Measurements from ENCODE around the gene FAM120B. TPM values are rescaled to one million over a fixed set of nuclear protein-coding genes. Genes with fewer than 3 reads are reported as not detected.

FAM120B gene
- total RNA-seq, 5 donors from 2014 or later (not counting 1 experiment from before 2014, with no cell fraction given): 34.1 to 39.8 (median 38.0) TPM

DNA sequence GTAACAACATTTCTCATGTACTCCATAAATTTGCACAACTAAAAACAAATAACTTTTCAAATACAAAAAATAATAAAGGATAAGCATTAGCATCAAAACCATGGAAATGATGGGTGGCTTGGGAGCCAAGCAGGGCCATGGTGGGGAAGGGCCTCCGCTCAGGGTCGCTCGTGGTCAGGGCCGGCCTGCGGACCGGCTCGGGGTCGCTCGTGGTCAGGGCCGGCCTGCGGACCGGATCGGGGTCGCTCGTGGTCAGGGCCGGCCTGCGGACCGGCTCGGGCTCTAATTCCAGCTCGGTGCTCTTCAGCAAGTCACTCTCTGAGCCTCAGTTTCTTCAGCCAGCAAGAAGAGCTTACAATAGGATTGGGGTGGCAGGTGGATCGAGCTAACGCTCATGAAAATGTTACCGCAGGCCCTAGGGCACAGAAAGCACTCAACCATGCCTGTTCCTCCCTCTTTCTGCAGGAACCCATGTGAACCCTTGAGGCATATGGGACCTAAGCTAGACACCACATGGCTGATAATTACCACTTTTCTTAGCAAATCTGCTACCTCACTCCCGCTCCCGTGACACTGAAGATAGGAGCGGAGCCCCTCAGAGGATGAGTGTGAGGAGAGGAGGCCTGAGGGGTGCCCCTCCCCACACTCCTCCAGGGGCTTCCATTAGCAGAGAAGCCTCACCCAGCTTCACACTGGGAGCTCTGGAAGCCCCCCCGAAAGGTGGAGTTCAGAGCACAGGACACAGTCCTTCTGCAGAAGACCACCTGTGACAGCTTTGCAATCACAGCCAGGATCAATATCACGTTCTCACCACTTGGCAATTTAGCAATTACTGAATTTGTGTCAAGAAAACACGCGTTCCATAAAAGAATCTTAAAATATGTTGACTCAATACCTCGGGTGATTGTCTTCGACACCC lies 143.5 kb downstream of the FAM120B start:
- no peaks in the 10 kb centered on the region for H3K9me3 Mint-ChIP-seq
- H3K27ac Mint-ChIP-seq: no peak overlapping the region
- peaks cover 0 to 7% (median 6%) of the 10 kb centered on the region in 3 donors for H3K4me1 Mint-ChIP-seq
- POLR2A ChIA-PET: no interaction called here
- no peak for ATAC-seq (replicated peaks in 1 of 4)
- peaks cover 0 to 7% of the 10 kb centered on the region in 2 experiments for H3K4me1 ChIP-seq (ENCODE audit: control insufficient read depth in 1 of 2, extremely low read depth in 1 of 2, insufficient read depth in 2 of 2, low read length in 2 of 2)
- no peak overlapping the region for H3K4me3 ChIP-seq (ENCODE audit: control insufficient read depth in 1 of 2, extremely low read depth in 1 of 2, low read length in 1 of 2)
- peak in 1 of 35 experiments; percentile 18 for DNase-seq
- no peaks in the 10 kb centered on the region for H3K36me3 Mint-ChIP-seq
- H3K27ac ChIP-seq (ENCODE audit: low read length): no peak overlapping the region
- WGBS (ENCODE audit: insufficient coverage): 87% methylated on average over 27 of the region's 32 CpGs
- peaks cover 0 to 12% of the 10 kb centered on the region in 2 experiments for H3K27me3 ChIP-seq (replicated peaks in 1 of 2; ENCODE audit: control insufficient read depth in 2 of 2, extremely low read depth in 1 of 2, insufficient read depth in 2 of 2, low read length in 1 of 2)
- H3K27me3 Mint-ChIP-seq: peaks cover 0 to 6% of the 10 kb centered on the region in 2 donors
- H3K9me3 ChIP-seq: no peaks in the 10 kb centered on the region
- H3K4me3 Mint-ChIP-seq: no peak overlapping the region
- CTCF ChIA-PET: interaction anchor here in 1 of 2 donors (0.6 kb wide), 1 partner anchor 20 kb away, joined by 3 read pairs; no protein-coding TSS in a partner anchor
- no peaks in the 10 kb centered on the region for H3K36me3 ChIP-seq (ENCODE audit: control insufficient read depth in 2 of 2, extremely low read depth in 1 of 2, insufficient read depth in 1 of 2, low read length in 1 of 2)

DNA sequence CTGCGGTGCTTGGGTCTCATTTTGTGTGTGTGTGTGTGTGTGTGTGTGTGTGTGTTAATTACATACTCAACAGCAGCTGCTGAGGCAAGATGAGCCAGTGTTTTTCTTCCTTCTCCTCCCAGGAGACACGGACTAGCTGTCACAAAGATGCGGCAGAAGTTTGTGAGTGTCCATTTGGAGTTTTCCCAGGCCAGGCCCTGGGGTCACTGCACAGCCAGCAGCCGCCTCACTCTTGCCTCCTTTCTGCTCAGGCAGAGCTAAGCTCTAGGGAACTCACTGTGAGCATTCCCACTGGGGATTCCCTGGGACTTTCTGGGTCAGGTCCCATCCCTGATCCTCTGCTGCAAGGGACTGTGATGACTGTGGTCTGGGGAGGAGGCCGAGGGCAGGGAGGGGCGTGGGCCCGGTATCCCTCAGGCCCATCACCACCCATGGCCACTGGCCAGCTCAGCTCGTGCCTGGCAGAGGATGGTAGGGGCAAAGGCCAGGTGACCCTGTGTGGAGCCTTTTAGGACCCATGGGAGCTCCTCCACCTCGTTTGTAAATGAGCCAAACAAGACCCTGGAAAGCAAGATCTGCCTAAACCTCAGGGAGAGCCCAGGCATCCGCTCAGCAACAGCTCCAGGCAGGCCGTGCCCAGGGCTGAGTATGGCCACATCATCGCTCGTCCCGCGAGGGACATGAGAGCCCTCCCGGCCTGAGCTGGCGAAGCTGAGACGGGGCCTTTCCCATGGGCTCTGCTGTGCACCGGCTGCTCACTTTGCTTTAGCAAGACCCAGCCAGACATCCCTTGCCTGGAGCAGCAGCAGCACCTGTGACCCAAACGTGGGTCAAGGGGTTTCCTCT lies 144.6 kb downstream of the FAM120B start:
- Mint-ChIP-seq H3K4me1 (peaks cover 0 to 7% (median 6%) of the 10 kb centered on the region in 3 donors), H3K4me3 (no peak overlapping the region), H3K9me3 (no peaks in the 10 kb centered on the region), H3K27ac (no peak overlapping the region), H3K27me3 (peaks cover 0 to 6% of the 10 kb centered on the region in 2 donors), H3K36me3 (no peaks in the 10 kb centered on the region)
- ChIA-PET CTCF (no interaction called here), POLR2A (no interaction called here)
- no peaks in the 10 kb centered on the region for H3K36me3 ChIP-seq (ENCODE audit: control insufficient read depth in 2 of 2, extremely low read depth in 1 of 2, insufficient read depth in 1 of 2, low read length in 1 of 2)
- H3K9me3 ChIP-seq: no peaks in the 10 kb centered on the region
- no peak for DNase-seq
- H3K4me3 ChIP-seq (ENCODE audit: control insufficient read depth in 1 of 2, extremely low read depth in 1 of 2, low read length in 1 of 2): no peak overlapping the region
- peaks cover 0 to 5% of the 10 kb centered on the region in 2 experiments for H3K27me3 ChIP-seq (replicated peaks in 1 of 2; ENCODE audit: control insufficient read depth in 2 of 2, extremely low read depth in 1 of 2, insufficient read depth in 2 of 2, low read length in 1 of 2)
- 80% methylated on average over 18 of the region's 20 CpGs for WGBS (ENCODE audit: insufficient coverage)
- no peak overlapping the region for H3K27ac ChIP-seq (ENCODE audit: low read length)
- ATAC-seq (replicated peaks in 1 of 4): no peak
- peaks cover 0 to 7% of the 10 kb centered on the region in 2 experiments for H3K4me1 ChIP-seq (ENCODE audit: control insufficient read depth in 1 of 2, extremely low read depth in 1 of 2, insufficient read depth in 2 of 2, low read length in 2 of 2)

- Histone ChIP-seq H3K27me3 (replicated peaks in 1 of 2; ENCODE audit: control insufficient read depth in 2 of 2, extremely low read depth in 1 of 2, insufficient read depth in 2 of 2, low read length in 1 of 2) (peaks cover 0 to 6% of the 10 kb centered on the region in 2 experiments), H3K27ac (ENCODE audit: low read length) (no peak overlapping the region), H3K36me3 (ENCODE audit: control insufficient read depth in 2 of 2, extremely low read depth in 1 of 2, insufficient read depth in 1 of 2, low read length in 1 of 2) (no peaks in the 10 kb centered on the region), H3K9me3 (no peaks in the 10 kb centered on the region), H3K4me1 (ENCODE audit: control insufficient read depth in 1 of 2, extremely low read depth in 1 of 2, insufficient read depth in 2 of 2, low read length in 2 of 2) (peaks cover 0 to 7% of the 10 kb centered on the region in 2 experiments), H3K4me3 (ENCODE audit: control insufficient read depth in 1 of 2, extremely low read depth in 1 of 2, low read length in 1 of 2) (no peak overlapping the region)
- 88% methylated on average over 16 of the region's 20 CpGs for WGBS (ENCODE audit: insufficient coverage)
- ChIA-PET CTCF (no interaction called here), POLR2A (no interaction called here)
- no peaks in the 10 kb centered on the region for H3K9me3 Mint-ChIP-seq
- H3K27me3 Mint-ChIP-seq: peaks cover 0 to 2% of the 10 kb centered on the region in 2 donors
- H3K36me3 Mint-ChIP-seq: no peaks in the 10 kb centered on the region
- no peak overlapping the region for H3K27ac Mint-ChIP-seq
- ATAC-seq (replicated peaks in 1 of 4) (no peak), DNase-seq (no peak)
- peaks cover 0 to 7% (median 6%) of the 10 kb centered on the region in 3 donors for H3K4me1 Mint-ChIP-seq
- H3K4me3 Mint-ChIP-seq: no peak overlapping the region
These were observed 145.4 kb downstream of the FAM120B start for GRCh38 chr6:170451762-170452651.

GRCh38 chr6:170452767-170453545 lies 146.4 kb downstream of the FAM120B start:
- ATAC-seq (replicated peaks in 1 of 4): no peak

DNA sequence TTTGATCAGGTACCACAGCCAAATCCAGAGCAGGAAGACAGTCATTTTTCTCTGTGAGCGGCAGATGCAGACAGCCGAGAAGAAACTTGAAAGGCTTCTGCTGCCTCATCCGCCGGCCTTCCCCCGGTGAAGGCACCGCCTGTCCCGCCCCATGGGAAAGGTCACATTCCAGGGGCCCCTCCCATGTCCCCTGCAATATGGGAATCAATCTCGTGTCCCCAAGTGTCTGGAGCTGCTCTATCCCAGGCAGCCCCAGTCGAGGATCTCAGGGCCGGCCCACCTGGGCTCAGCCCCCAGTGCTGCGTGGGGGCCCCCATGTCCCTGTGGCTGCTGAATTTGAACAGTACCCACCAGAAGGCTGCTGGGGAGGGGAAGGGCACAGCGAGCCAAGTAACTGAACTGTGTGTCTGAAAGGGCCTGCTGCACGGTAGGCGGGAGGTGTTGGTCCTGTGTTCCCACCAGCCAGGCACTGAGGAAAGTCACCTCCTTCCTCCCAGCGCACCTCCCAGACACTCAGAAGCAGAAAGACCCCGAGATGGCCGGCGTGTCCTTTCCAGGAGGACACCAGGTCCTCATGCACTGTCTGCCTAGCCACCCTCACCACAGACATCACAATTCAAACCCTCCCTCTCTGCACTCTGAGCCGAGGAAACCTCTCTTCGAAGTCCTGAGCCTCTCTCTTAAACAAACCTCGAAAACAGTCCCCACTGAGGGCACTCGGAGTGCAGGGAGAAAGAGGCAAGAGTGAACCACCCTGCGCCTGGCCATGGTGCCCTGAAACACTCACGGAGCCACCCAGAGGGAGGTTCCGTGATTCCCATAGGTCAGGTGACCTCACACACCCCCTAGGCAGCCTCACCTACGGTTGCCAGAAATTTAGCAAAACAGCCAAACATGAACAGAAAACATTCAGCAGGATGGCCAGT lies 147.3 kb downstream of the FAM120B start:
- DNase-seq (no peak), ATAC-seq (replicated peaks in 1 of 4) (no peak)
- Histone ChIP-seq H3K36me3 (ENCODE audit: control insufficient read depth in 2 of 2, extremely low read depth in 1 of 2, insufficient read depth in 1 of 2, low read length in 1 of 2) (no peaks in the 10 kb centered on the region), H3K27ac (ENCODE audit: low read length) (no peak overlapping the region), H3K4me3 (ENCODE audit: control insufficient read depth in 1 of 2, extremely low read depth in 1 of 2, low read length in 1 of 2) (no peak overlapping the region), H3K9me3 (no peaks in the 10 kb centered on the region), H3K27me3 (replicated peaks in 1 of 2; ENCODE audit: control insufficient read depth in 2 of 2, extremely low read depth in 1 of 2, insufficient read depth in 2 of 2, low read length in 1 of 2) (peaks cover 0 to 13% of the 10 kb centered on the region in 2 experiments), H3K4me1 (ENCODE audit: control insufficient read depth in 1 of 2, extremely low read depth in 1 of 2, insufficient read depth in 2 of 2, low read length in 2 of 2) (peaks cover 0 to 7% of the 10 kb centered on the region in 2 experiments)
- POLR2A ChIA-PET: no interaction called here
- no peak overlapping the region for H3K4me3 Mint-ChIP-seq
- WGBS (ENCODE audit: insufficient coverage): 83% methylated on average over 19 of the region's 26 CpGs
- H3K9me3 Mint-ChIP-seq: no peaks in the 10 kb centered on the region
- peaks cover 0 to 7% (median 6%) of the 10 kb centered on the region in 3 donors for H3K4me1 Mint-ChIP-seq
- CTCF ChIA-PET: no interaction called here
- no peak overlapping the region for H3K27ac Mint-ChIP-seq
- H3K27me3 Mint-ChIP-seq: no peaks in the 10 kb centered on the region
- H3K36me3 Mint-ChIP-seq: no peaks in the 10 kb centered on the region

More at GRCh38 chr6:170452767-170453545, 146.4 kb downstream of the FAM120B start:
- no peak overlapping the region for H3K27ac ChIP-seq (ENCODE audit: low read length)
- H3K4me3 Mint-ChIP-seq: no peak overlapping the region
- peaks cover 0 to 13% of the 10 kb centered on the region in 2 experiments for H3K27me3 ChIP-seq (replicated peaks in 1 of 2; ENCODE audit: control insufficient read depth in 2 of 2, extremely low read depth in 1 of 2, insufficient read depth in 2 of 2, low read length in 1 of 2)
- H3K9me3 Mint-ChIP-seq: no peaks in the 10 kb centered on the region
- H3K36me3 ChIP-seq (ENCODE audit: control insufficient read depth in 2 of 2, extremely low read depth in 1 of 2, insufficient read depth in 1 of 2, low read length in 1 of 2): no peaks in the 10 kb centered on the region
- H3K27ac Mint-ChIP-seq: no peak overlapping the region
- 85% methylated on average over 6 of the region's 8 CpGs for WGBS (ENCODE audit: insufficient coverage)
- no peak for DNase-seq
- H3K4me1 Mint-ChIP-seq: peaks cover 0 to 7% (median 6%) of the 10 kb centered on the region in 3 donors
- H3K4me3 ChIP-seq (ENCODE audit: control insufficient read depth in 1 of 2, extremely low read depth in 1 of 2, low read length in 1 of 2): no peak overlapping the region
- H3K27me3 Mint-ChIP-seq: no peaks in the 10 kb centered on the region
- CTCF ChIA-PET: no interaction called here
- H3K36me3 Mint-ChIP-seq: no peaks in the 10 kb centered on the region
- H3K9me3 ChIP-seq: no peaks in the 10 kb centered on the region
- POLR2A ChIA-PET: no interaction called here
- peaks cover 0 to 7% of the 10 kb centered on the region in 2 experiments for H3K4me1 ChIP-seq (ENCODE audit: control insufficient read depth in 1 of 2, extremely low read depth in 1 of 2, insufficient read depth in 2 of 2, low read length in 2 of 2)

Measured in T-cell (primary cell).